K562 (cell line): ENCODE measurements around the gene NINL. TPM values are rescaled to one million over a fixed set of nuclear protein-coding genes. Genes with fewer than 3 reads are reported as not detected.

Experiments used
- ATAC-seq: fragments of 200-7000 bp; cut with Tn5 transposase; 3 replicates; pipeline ENCODE4 v1.9.1; 2020; ENCODE audit warnings: moderate library complexity
- BruUV-seq: library from RNA; stranded (reverse); fragments of 400-500 nt; replicated peaks from 2 replicates; lab custom pipeline; 2021; lab: Mats Ljungman, UMichigan
- CTCF ChIA-PET: fragments of 300-600 bp; formaldehyde crosslinking; extraction: SDS; loops from one replicate; lab custom pipeline; 2021; ENCODE audit warnings: low intra/inter-chr PET ratio; lab: Yijun Ruan, JAX
- POLR2A ChIA-PET: fragments of 300-600, 350-650 bp; sonication (Branson Sonifier 250); formaldehyde crosslinking; extraction: SDS; loops from one replicate; lab custom pipeline; 2021; ENCODE audit warnings: antibody characterized with exemption, inconsistent platforms; lab: Yijun Ruan, JAX
- DNase-seq, 4 experiments: peaks; one replicate each; pipeline versions ENCODE4 v3.0.0 to v3.0.0-alpha.2; 2011 to 2018; ENCODE audit warnings: low spot score in 3 of 4, mixed read lengths in 3 of 4; ENCODE audit errors: extremely low read depth in 1 of 4
- FAIRE-seq: peaks from 2 replicates; lab custom pipeline; 2011; peaks lifted over from hg19 to GRCh38; lab: Jason Lieb, UNC
- H2AFZ ChIP-seq: 2 replicates; pipeline ENCODE4 v1.6.0; 2011; ENCODE audit warnings: low read depth, low read length, control low read depth, inconsistent platforms
- H3K27ac ChIP-seq: fragments of 200-600 bp; 3 replicates; pipeline ENCODE4 v1.8.0; 2011; ENCODE audit warnings: low read depth, mild to moderate bottlenecking, control low read depth, inconsistent platforms, low read length, moderate library complexity, mixed read lengths; ENCODE audit errors: extremely low read depth
- H3K27me3 ChIP-seq, 2 experiments: fragments of 300-600 bp in 1 of 2; 2 replicates in 1 of 2; 3 replicates in 1 of 2; pipeline versions ENCODE4 v1.6.0 to v1.8.0; 2011; ENCODE audit warnings: inconsistent platforms in 2 of 2, low read length in 2 of 2, mild to moderate bottlenecking in 1 of 2, mixed read lengths in 1 of 2, moderate library complexity in 1 of 2; ENCODE audit not compliant: control insufficient read depth in 2 of 2, insufficient read depth in 2 of 2
- H3K36me3 ChIP-seq: fragments of 300-600 bp; 3 replicates; pipeline ENCODE4 v1.8.0; 2011; ENCODE audit warnings: mild to moderate bottlenecking, low read length, inconsistent platforms; ENCODE audit not compliant: control insufficient read depth, insufficient read depth
- H3K4me1 ChIP-seq, 2 experiments: fragments of 200-600 bp in 1 of 2; replicated peaks in 1 of 2; 2 replicates in 1 of 2; 3 replicates in 1 of 2; pipeline versions ENCODE4 v1.5.1 to v1.8.0; 2011; ENCODE audit warnings: inconsistent platforms in 2 of 2, low read length in 2 of 2, mild to moderate bottlenecking in 1 of 2, mixed read lengths in 1 of 2, moderate library complexity in 1 of 2; ENCODE audit not compliant: control insufficient read depth in 2 of 2, insufficient read depth in 2 of 2
- H3K4me2 ChIP-seq: 2 replicates; pipeline ENCODE4 v1.6.1; 2011; ENCODE audit warnings: low read length, control low read depth, inconsistent platforms, mixed read lengths; ENCODE audit not compliant: insufficient read depth
- H3K4me3 ChIP-seq: fragments of 200-600 bp; sonication (generic), shearing (Covaris generic); 2 replicates; pipeline ENCODE4 v1.5.1; 2016; ENCODE audit warnings: control low read depth, inconsistent platforms
- H3K79me2 ChIP-seq: fragments of 200-600 bp; 3 replicates; pipeline ENCODE4 v1.8.0; 2011; ENCODE audit warnings: low read length, inconsistent platforms; ENCODE audit not compliant: control insufficient read depth, insufficient read depth
- H3K9ac ChIP-seq, 2 experiments: 2 replicates each; pipeline versions ENCODE4 v1.6.0 to v1.6.1; 2011; ENCODE audit warnings: low read depth in 2 of 2, low read length in 2 of 2, control low read depth in 1 of 2, inconsistent platforms in 1 of 2, mild to moderate bottlenecking in 1 of 2, mixed read lengths in 1 of 2; ENCODE audit not compliant: insufficient read depth in 1 of 2
- H3K9me1 ChIP-seq: one replicate; pipeline ENCODE4 v1.6.0; 2011; ENCODE audit warnings: inconsistent platforms, mild to moderate bottlenecking, low read length, moderate library complexity; ENCODE audit not compliant: control insufficient read depth, insufficient read depth
- H3K9me3 ChIP-seq: replicated peaks from 2 replicates; pipeline ENCODE4 v1.5.1; 2011; ENCODE audit warnings: low read depth, low read length, inconsistent platforms; ENCODE audit not compliant: control insufficient read depth, insufficient read depth
- H4K20me1 ChIP-seq: replicated peaks from 2 replicates; pipeline ENCODE4 v1.6.1; 2011; ENCODE audit warnings: low read length, inconsistent platforms, mixed read lengths; ENCODE audit not compliant: control insufficient read depth, insufficient read depth
- CBFA2T3 ChIP-seq: fragments of 450-650 bp; IDR thresholded peaks from 2 replicates; pipeline ENCODE4 v1.6.1; 2017
- CEBPG ChIP-seq, 3 experiments: fragments of 200-800 bp in 1 of 3; sonication (Bioruptor generic) in 1 of 3; sonication (generic) in 1 of 3; formaldehyde crosslinking in 1 of 3; IDR thresholded peaks in 2 of 3; conservative IDR thresholded peaks in 1 of 3; 2 replicates each; pipeline versions ENCODE4 v1.6.1 to v1.8.0; 2016 to 2022; ENCODE audit warnings: missing compliant biosample characterization in 2 of 3, missing genetic modification characterization in 2 of 3, mild to moderate bottlenecking in 1 of 3, missing genetic modification reagents in 1 of 3
- NFATC3 ChIP-seq: fragments of 450-650 bp; IDR thresholded peaks from 2 replicates; pipeline ENCODE4 v1.6.1; 2017; ENCODE audit warnings: mild to moderate bottlenecking
- POLR3A ChIP-seq: IDR thresholded peaks from 2 replicates; pipeline ENCODE4 v1.6.1; 2011; ENCODE audit warnings: borderline replicate concordance, mild to moderate bottlenecking, moderate library complexity; ENCODE audit not compliant: insufficient read length, insufficient read depth; ENCODE audit errors: extremely low read depth
- WGBS: fragments of 100-300 bp; shearing (Covaris generic); methylation state at CpG from one replicate; pipeline ENCODE4 v1.1.6; 2016; ENCODE audit warnings: low coverage, mixed read lengths; ENCODE audit not compliant: insufficient coverage; ENCODE audit errors: missing lambda C conversion rate; 5-methylcytosine and 5-hydroxymethylcytosine counted together
- in situ Hi-C: fragments of 300-500 bp; cut with MboI; formaldehyde crosslinking; loops from 4 replicates; pipeline ENCODE4 v1.15.0; 2018; ENCODE audit warnings: inconsistent platforms, mixed read lengths
- intact Hi-C: fragments of 100-400 bp; cut with micrococcal nuclease; formaldehyde crosslinking; loops from 2 replicates; pipeline ENCODE4 v1.14.2; 2022
- polyA plus RNA-seq, 8 experiments: library from polyadenylated mRNA; depleted of rRNA in 4 of 8; stranded (reverse) in 5 of 8; unstranded in 3 of 8; fragments of >200 nt; fragmentation: Nextera tagmentation in 2 of 8; fragmentation: Illumina TruSeq in 1 of 8; extraction: Ambion mirVana in 2 of 8; extraction: Trizol in 1 of 8; gene quantifications; 2 replicates each; pipeline versions ENCODE4 v1.2.1 to v1.2.3, GENCODE V29; 2011 to 2014; ENCODE audit warnings: inconsistent platforms in 1 of 8, missing spikeins in 1 of 8
- total RNA-seq, 7 experiments: library from RNA; depleted of rRNA in 6 of 7; stranded (reverse); fragments of >200 nt in 6 of 7; fragmentation: Illumina TruSeq in 2 of 7; extraction: Trizol in 2 of 7; gene quantifications; 2 replicates each; pipeline versions ENCODE4 v1.2.1 to v1.2.3, GENCODE V29; 2011 to 2021; ENCODE audit warnings: low replicate concordance in 1 of 7
- TF ChIP-seq, protein P1 (sequence below): sonication (generic); formaldehyde crosslinking; IDR thresholded peaks from 2 replicates; pipeline ENCODE4 v1.9.0; 2022; ENCODE audit warnings: mild to moderate bottlenecking, missing genetic modification reagents

Gene NINL
- total and polyA plus RNA-seq, 9 of the 15 experiments (the other 6 are each of a cell fraction or from before 2014, with no cell fraction given), result 0.03 to 0.22 (median 0.05) TPM; not detected in 5

DNA sequence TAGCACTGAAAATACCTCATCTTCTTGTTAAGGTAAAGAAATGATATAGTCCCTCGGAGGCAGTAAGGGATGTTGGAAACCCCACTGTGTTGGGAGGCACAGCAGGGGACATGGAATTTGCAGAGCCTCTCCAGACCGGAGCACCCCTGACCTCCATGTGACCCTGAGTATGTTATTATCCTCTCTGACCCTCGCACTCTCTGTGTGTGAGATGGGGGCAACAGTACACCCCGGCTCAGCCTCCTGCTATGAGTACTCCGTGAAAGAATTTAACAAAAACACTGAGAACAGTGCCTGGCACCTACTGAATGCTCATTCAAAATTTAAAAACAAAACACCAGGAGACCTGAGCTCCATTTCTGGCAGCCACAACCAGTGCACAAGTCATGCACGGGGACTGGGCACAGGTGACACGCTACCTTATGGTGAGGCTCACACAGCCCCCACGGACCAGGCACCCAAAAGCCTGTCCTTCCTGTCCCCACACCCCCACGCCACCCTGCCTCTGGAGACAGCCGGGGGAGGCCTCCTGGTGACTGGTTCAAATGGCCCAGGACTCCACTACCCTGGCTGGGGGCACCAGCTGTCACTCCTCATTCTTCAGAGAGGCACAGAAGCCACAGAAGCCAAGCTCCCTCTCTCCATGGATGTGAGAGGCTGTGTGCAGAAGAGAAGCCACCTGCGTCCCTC is 6.1 kb downstream of the NINL start:
- no peaks in the 10 kb centered on the region for H3K9me1 ChIP-seq
- H3K9ac ChIP-seq, result no peak overlapping the region
- no peaks in the 10 kb centered on the region for H3K36me3 ChIP-seq
- H3K4me3 ChIP-seq, result no peak overlapping the region
- no peak for DNase-seq
- no peak for FAIRE-seq
- H3K79me2 ChIP-seq, result no peaks in the 10 kb centered on the region
- ChIA-PET POLR2A (interaction anchor here (0.6 to 0.8 kb wide), 2 partner anchors 7 to 575 kb away, joined by 4 read pairs; no protein-coding TSS in a partner anchor), CTCF (no interaction called here)
- TF ChIP-seq NFATC3 (no peak), POLR3A (no peak), CBFA2T3 (no peak), CEBPG (CRISPR knock-in tag; IDR thresholded peaks at IDR 0.05) (no peak), CEBPG (tag; conservative IDR thresholded peaks at IDR 0.05 in 1 of 2, IDR thresholded peaks at IDR 0.05 in 1 of 2) (no peak)
- TF ChIP-seq, protein P1, sequence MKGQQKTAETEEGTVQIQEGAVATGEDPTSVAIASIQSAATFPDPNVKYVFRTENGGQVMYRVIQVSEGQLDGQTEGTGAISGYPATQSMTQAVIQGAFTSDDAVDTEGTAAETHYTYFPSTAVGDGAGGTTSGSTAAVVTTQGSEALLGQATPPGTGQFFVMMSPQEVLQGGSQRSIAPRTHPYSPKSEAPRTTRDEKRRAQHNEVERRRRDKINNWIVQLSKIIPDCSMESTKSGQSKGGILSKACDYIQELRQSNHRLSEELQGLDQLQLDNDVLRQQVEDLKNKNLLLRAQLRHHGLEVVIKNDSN, result no peak
- BruUV-seq, result no TSS peak
- in situ Hi-C loops, result no loop called here
- H3K4me2 ChIP-seq, result no peak overlapping the region
- H2AFZ ChIP-seq, result no peak overlapping the region
- 0% methylated on average over 4 of the region's 11 CpGs for whole genome bisulfite sequencing
- H3K27me3 ChIP-seq, result peaks cover 0 to 28% of the 10 kb centered on the region in 2 experiments; a peak in 3 of 5 replicates
- H3K9me3 ChIP-seq, result no peaks in the 10 kb centered on the region
- no peak for ATAC-seq
- H3K4me1 ChIP-seq, result no peaks in the 10 kb centered on the region
- no peak overlapping the region for H3K27ac ChIP-seq
- no peaks in the 10 kb centered on the region for H4K20me1 ChIP-seq
- intact Hi-C loops, result loop anchor here (10.0 kb wide), 1 partner anchor 104 kb away; no protein-coding TSS in a partner anchor
